ENCODE measurements around the gene UBE2F. TPM values are rescaled to one million over a fixed set of nuclear protein-coding genes. Genes with fewer than 3 reads are reported as not detected.

Gene UBE2F
- total and polyA plus RNA-seq, 2 of the 4 experiments (the other 2 are of a cell fraction) = 44.6 to 59.8 TPM

GRCh38 chr2:238075397-238075796 is 108.6 kb downstream of the UBE2F start:
- no peak overlapping the region for H3K14ac ChIP-seq (replicated peaks; ENCODE audit: low read depth, low read length)
- TF ChIP-seq MAFK (IDR thresholded peaks at IDR 0.05; ENCODE audit: low read depth, low read length) (no peak), SMC3 (IDR thresholded peaks at IDR 0.05; ENCODE audit: low read depth, low read length) (no peak), RAD21 (IDR thresholded peaks at IDR 0.05; ENCODE audit: low read length) (no peak), FOS (IDR thresholded peaks at IDR 0.05; ENCODE audit: low read depth, low read length) (no peak), MAZ (IDR thresholded peaks at IDR 0.05; ENCODE audit: borderline replicate concordance, low read depth, low read length) (no peak), RFX5 (IDR thresholded peaks at IDR 0.05; ENCODE audit: low read depth, low read length) (no peak)
- TF ChIP-seq, protein P1, sequence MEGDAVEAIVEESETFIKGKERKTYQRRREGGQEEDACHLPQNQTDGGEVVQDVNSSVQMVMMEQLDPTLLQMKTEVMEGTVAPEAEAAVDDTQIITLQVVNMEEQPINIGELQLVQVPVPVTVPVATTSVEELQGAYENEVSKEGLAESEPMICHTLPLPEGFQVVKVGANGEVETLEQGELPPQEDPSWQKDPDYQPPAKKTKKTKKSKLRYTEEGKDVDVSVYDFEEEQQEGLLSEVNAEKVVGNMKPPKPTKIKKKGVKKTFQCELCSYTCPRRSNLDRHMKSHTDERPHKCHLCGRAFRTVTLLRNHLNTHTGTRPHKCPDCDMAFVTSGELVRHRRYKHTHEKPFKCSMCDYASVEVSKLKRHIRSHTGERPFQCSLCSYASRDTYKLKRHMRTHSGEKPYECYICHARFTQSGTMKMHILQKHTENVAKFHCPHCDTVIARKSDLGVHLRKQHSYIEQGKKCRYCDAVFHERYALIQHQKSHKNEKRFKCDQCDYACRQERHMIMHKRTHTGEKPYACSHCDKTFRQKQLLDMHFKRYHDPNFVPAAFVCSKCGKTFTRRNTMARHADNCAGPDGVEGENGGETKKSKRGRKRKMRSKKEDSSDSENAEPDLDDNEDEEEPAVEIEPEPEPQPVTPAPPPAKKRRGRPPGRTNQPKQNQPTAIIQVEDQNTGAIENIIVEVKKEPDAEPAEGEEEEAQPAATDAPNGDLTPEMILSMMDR (conservative IDR thresholded peaks at IDR 0.05; ENCODE audit: low read depth, low read length) = no peak
- no peak for DNase-seq
- in situ Hi-C loops (cut with MboI; ENCODE audit: low sequenced_read_pairs) (no loop called here), intact Hi-C loops (cut with micrococcal nuclease) (no loop called here), dilution Hi-C loops (cut with HindIII; ENCODE audit: low sequenced_read_pairs, unreplicated experiment) (no loop called here)
- no peak overlapping the region for H2BK5ac ChIP-seq (ENCODE audit: low read depth, low read length, poor library complexity, severe bottlenecking)
- no peaks in the 10 kb centered on the region for H4K20me1 ChIP-seq (ENCODE audit: insufficient read depth, low read length)
- peaks cover 6% of the 10 kb centered on the region for H3K36me3 ChIP-seq (ENCODE audit: control insufficient read depth, insufficient read depth, low read length)
- H3K9me3 ChIP-seq (ENCODE audit: control insufficient read depth, insufficient read depth, low read length) = peaks cover 5% of the 10 kb centered on the region
- no peak overlapping the region for H3K18ac ChIP-seq (ENCODE audit: low read depth, low read length)
- no peak overlapping the region for H2BK15ac ChIP-seq (ENCODE audit: low read depth, low read length)
- H2BK120ac ChIP-seq (ENCODE audit: low read depth, low read length) = no peak overlapping the region
- no peak overlapping the region for H3K9ac ChIP-seq (ENCODE audit: low read depth, low read length)
- no peak overlapping the region for H3K27ac ChIP-seq (ENCODE audit: insufficient read depth, low read length)
- H3K4me2 ChIP-seq (ENCODE audit: low read depth, low read length) = no peak overlapping the region
- no peak for ATAC-seq (ENCODE audit: low read depth)
- BruUV-seq (replicated peaks) = no TSS peak
- H3K9me1 ChIP-seq (ENCODE audit: insufficient read depth, low read length) = no peaks in the 10 kb centered on the region
- H4K5ac ChIP-seq (ENCODE audit: low read depth, low read length) = no peak overlapping the region
- no peak overlapping the region for H2AK9ac ChIP-seq (replicated peaks; ENCODE audit: low read depth, low read length, poor library complexity)
- H3K79me1 ChIP-seq (ENCODE audit: low read depth in 1 of 2, low read length in 2 of 2) = no peaks in the 10 kb centered on the region
- H2AK5ac ChIP-seq (ENCODE audit: low read depth, low read length) = no peak overlapping the region
- no peak overlapping the region for H3K4ac ChIP-seq (ENCODE audit: low read depth, low read length)
- no peak overlapping the region for H3K56ac ChIP-seq (ENCODE audit: extremely low read depth, insufficient read depth, low read length)
- H3K4me3 ChIP-seq (ENCODE audit: insufficient read depth, low read depth, low read length) = no peak overlapping the region
- no peak overlapping the region for H4K8ac ChIP-seq (ENCODE audit: low read depth in 2 of 2, low read length in 2 of 2)
- no peaks in the 10 kb centered on the region for H3K27me3 ChIP-seq (ENCODE audit: control insufficient read depth, insufficient read depth, low read length)
- no peak overlapping the region for H2AFZ ChIP-seq (replicated peaks; ENCODE audit: low read length, poor library complexity)
- no peaks in the 10 kb centered on the region for H3K4me1 ChIP-seq (ENCODE audit: control insufficient read depth, insufficient read depth, low read length)
- ChIA-PET POLR2A (ENCODE audit: unreplicated experiment) (no interaction called here), CTCF (interaction anchor here (0.9 kb wide), 1 partner anchor 15 kb away, joined by 4 read pairs; the partner anchor contains the start of gene SCLY)
- no peak overlapping the region for H3K23ac ChIP-seq (ENCODE audit: low read depth, low read length)
- H2BK20ac ChIP-seq (ENCODE audit: low read depth, low read length) = no peak overlapping the region
- no peak overlapping the region for H4K91ac ChIP-seq (ENCODE audit: insufficient read depth, low read depth, low read length)
